Endodermal cell (in vitro differentiated cells): Measurements from ENCODE around the gene RAB17. TPM values are rescaled to one million over a fixed set of nuclear protein-coding genes. Genes with fewer than 3 reads are reported as not detected.

Experiments used
- DNase-seq: peaks from one replicate; pipeline ENCODE4 v3.0.0-alpha.2; 2017
- H3K27ac ChIP-seq: 2 replicates; pipeline ENCODE4 v1.5.1; 2013; ENCODE audit warnings: mild to moderate bottlenecking, low read depth, low read length, moderate library complexity
- H3K27me3 ChIP-seq: 2 replicates; pipeline ENCODE4 v1.6.1; 2013; ENCODE audit warnings: mild to moderate bottlenecking, low read length, moderate library complexity; ENCODE audit not compliant: insufficient read depth, control insufficient read depth, poor library complexity, severe bottlenecking
- H3K36me3 ChIP-seq: 2 replicates; pipeline ENCODE4 v1.7.0; 2013; ENCODE audit warnings: mild to moderate bottlenecking, low read length, moderate library complexity; ENCODE audit not compliant: control insufficient read depth, insufficient read depth
- H3K4me1 ChIP-seq: one replicate; pipeline ENCODE4 v1.7.0; 2013; ENCODE audit warnings: low read length; ENCODE audit not compliant: control insufficient read depth, insufficient read depth
- H3K4me3 ChIP-seq: 2 replicates; pipeline ENCODE4 v1.5.1; 2013; ENCODE audit warnings: mild to moderate bottlenecking, low read length, moderate library complexity
- H3K9ac ChIP-seq: 2 replicates; pipeline ENCODE4 v1.6.1; 2013; ENCODE audit warnings: mild to moderate bottlenecking, low read length, moderate library complexity; ENCODE audit not compliant: poor library complexity, severe bottlenecking; ENCODE audit errors: extremely low read depth
- H3K9me3 ChIP-seq: 2 replicates; pipeline ENCODE4 v1.6.1; 2013; ENCODE audit warnings: mild to moderate bottlenecking, low read length, moderate library complexity; ENCODE audit not compliant: control insufficient read depth
- H3K27ac Mint-ChIP-seq: 2 replicates; pipeline ENCODE4 v1.8.0; 2020; ENCODE audit warnings: mixed read lengths
- H3K27me3 Mint-ChIP-seq: 2 replicates; pipeline ENCODE4 v1.8.0; 2021; ENCODE audit warnings: mild to moderate bottlenecking, mixed read lengths; ENCODE audit not compliant: insufficient read depth
- H3K36me3 Mint-ChIP-seq: 2 replicates; pipeline ENCODE4 v1.8.0; 2020; ENCODE audit warnings: low read depth, mixed read lengths
- H3K4me1 Mint-ChIP-seq: 2 replicates; pipeline ENCODE4 v1.8.0; 2020; ENCODE audit warnings: mixed read lengths
- H3K4me3 Mint-ChIP-seq: 2 replicates; pipeline ENCODE4 v1.8.0; 2020; ENCODE audit warnings: mild to moderate bottlenecking, moderate library complexity, mixed read lengths
- H3K9me3 Mint-ChIP-seq: 2 replicates; pipeline ENCODE4 v1.8.0; 2020; ENCODE audit warnings: mild to moderate bottlenecking, mixed read lengths
- WGBS, 2 experiments: methylation state at CpG; one replicate each; pipeline versions ENCODE4 v1.1.5 to v1.1.7; 2013; ENCODE audit warnings: missing lambda C conversion rate in 2 of 2, mixed read lengths in 1 of 2; ENCODE audit not compliant: insufficient coverage in 1 of 2, insufficient read length in 1 of 2; 5-methylcytosine and 5-hydroxymethylcytosine counted together
- total RNA-seq, 2 donors: library from RNA; stranded (reverse); fragmentation: NEBNext Ultra II Directional in 1 of 2; extraction: Animal tissue kit (Norgen Biotek cat#: 25700) in 1 of 2; gene quantifications; 2 replicates in 1 of 2; 3 replicates in 1 of 2; pipeline ENCODE4 v1.2.1, GENCODE V29; 2021
- TF ChIP-seq, protein P1 (sequence below): fragments of 200-600 bp; sonication (generic); conservative IDR thresholded peaks from 2 replicates; pipeline ENCODE4 v1.5.0; 2021; ENCODE audit warnings: antibody characterized with exemption, mild to moderate bottlenecking

RAB17 gene
- total RNA-seq, 2 donors from 2014 or later = 235 to 369 TPM

DNA sequence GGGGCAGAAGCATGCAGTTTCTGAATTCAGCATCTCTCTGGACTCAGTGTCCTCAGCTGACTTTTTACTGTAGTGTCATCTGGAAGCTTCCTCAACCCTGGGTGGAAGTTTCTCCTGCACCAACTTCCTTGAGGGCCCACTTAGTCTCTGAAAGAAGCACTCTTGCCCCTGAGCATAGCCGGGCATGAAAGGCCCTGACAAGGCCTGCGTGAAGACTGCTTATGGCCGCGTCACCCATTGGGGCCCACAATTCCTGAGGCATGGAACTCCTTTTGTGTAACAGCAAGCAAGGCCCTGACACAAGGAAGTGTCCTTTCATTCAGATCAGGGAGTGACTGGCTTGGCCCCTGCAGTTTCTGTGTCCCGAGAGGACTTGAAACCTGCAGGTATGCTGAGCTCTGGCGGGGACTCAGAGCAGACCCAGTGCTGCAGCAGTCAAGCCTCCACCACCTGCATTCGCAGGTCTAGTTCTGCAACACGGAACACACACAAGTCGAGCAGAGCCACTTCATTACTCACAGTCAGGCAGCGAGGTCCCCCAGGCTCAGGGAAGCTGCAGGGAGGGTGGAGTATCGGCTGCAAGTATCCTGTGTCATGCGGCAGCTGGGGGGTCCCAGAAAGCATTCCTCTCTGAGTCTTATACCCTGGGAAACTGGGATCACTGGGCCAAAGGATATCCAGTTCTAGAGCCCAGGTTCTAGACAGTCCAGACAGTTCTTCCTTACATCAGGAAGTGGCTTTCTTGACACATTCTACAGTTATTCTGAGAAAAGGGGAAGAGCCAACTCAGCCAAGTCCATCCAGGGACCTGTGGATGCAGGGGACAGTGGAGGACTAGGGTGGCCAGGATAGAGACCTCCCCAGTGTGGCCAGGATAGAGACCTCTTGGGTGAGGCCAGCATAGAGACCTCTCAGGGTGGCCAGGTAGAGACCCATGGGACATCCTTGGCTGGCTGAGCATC lies 59.8 kb downstream of the RAB17 start:
- Mint-ChIP-seq H3K27ac (no peak overlapping the region), H3K4me1 (peaks cover 18% of the 10 kb centered on the region), H3K27me3 (peaks cover 3% of the 10 kb centered on the region), H3K36me3 (no peaks in the 10 kb centered on the region), H3K4me3 (no peak overlapping the region), H3K9me3 (no peaks in the 10 kb centered on the region)
- no peak overlapping the region for H3K4me3 ChIP-seq
- no peak for DNase-seq
- TF ChIP-seq, protein P1, sequence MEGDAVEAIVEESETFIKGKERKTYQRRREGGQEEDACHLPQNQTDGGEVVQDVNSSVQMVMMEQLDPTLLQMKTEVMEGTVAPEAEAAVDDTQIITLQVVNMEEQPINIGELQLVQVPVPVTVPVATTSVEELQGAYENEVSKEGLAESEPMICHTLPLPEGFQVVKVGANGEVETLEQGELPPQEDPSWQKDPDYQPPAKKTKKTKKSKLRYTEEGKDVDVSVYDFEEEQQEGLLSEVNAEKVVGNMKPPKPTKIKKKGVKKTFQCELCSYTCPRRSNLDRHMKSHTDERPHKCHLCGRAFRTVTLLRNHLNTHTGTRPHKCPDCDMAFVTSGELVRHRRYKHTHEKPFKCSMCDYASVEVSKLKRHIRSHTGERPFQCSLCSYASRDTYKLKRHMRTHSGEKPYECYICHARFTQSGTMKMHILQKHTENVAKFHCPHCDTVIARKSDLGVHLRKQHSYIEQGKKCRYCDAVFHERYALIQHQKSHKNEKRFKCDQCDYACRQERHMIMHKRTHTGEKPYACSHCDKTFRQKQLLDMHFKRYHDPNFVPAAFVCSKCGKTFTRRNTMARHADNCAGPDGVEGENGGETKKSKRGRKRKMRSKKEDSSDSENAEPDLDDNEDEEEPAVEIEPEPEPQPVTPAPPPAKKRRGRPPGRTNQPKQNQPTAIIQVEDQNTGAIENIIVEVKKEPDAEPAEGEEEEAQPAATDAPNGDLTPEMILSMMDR = no peak
- H3K4me1 ChIP-seq = no peaks in the 10 kb centered on the region
- H3K27ac ChIP-seq = no peak overlapping the region
- H3K27me3 ChIP-seq = no peaks in the 10 kb centered on the region
- WGBS, 2 experiments = 92 to 97% methylated on average over 12 of the region's 12 CpGs
- H3K9me3 ChIP-seq = no peaks in the 10 kb centered on the region
- H3K36me3 ChIP-seq = no peaks in the 10 kb centered on the region
- H3K9ac ChIP-seq = no peak overlapping the region

DNA sequence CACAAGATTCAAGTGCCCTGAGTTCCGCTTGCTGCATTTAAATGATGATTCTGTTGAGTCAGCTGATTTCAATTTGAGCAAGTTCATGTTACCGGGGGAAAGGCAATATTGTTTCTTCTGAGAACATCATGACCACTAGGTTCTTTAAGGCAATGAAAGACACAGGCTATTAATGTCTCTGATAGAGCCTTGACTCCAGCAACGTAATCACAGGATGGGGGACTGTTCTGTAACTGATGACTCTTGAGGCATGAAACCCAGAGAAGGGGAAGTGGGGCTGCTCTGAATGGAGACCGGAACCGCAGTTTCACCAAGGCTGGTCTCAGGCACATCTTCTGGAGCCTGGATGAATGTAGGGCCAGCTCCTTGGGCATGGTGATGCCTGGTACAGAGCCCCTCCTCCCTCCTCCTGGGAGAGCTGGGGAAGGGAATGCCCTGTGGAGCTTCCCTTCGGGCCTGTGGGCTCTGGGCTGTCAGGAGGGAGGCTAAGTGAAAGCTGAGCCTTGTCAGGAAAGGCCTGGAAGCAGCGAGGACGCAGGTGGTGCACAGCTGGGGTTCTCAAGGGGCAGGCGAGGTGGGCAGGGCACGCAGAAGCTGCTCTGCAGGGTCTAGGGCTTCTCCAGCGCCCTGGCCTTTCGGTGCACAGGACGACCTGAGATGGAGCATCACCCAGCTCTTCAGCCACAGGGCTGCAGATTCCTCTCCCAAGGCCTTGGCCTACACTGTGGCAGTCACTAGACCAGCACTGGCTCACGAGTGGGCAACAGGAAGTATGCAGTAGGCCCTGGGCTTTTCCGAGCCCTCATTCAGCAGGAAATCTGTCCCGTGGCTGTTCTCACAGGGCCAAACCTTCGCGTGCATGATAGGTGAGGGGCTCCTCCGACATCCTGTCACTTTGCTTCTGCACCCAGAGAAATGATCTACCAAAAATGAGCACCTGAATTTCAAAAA lies 60.8 kb downstream of the RAB17 start:
- TF ChIP-seq, protein P1 = no peak
- H3K27me3 ChIP-seq = no peaks in the 10 kb centered on the region
- no peaks in the 10 kb centered on the region for H3K4me1 ChIP-seq
- WGBS, 2 experiments = 92 to 94% methylated on average over 16 to 19 of the region's 19 CpGs
- no peaks in the 10 kb centered on the region for H3K36me3 Mint-ChIP-seq
- peaks cover 14% of the 10 kb centered on the region for H3K4me1 Mint-ChIP-seq
- H3K4me3 Mint-ChIP-seq = no peak overlapping the region
- H3K9ac ChIP-seq = no peak overlapping the region
- H3K4me3 ChIP-seq = no peak overlapping the region
- no peak for DNase-seq
- H3K9me3 ChIP-seq = no peaks in the 10 kb centered on the region
- no peak overlapping the region for H3K27ac Mint-ChIP-seq
- H3K36me3 ChIP-seq = no peaks in the 10 kb centered on the region
- H3K27ac ChIP-seq = no peak overlapping the region
- peaks cover 3% of the 10 kb centered on the region for H3K27me3 Mint-ChIP-seq
- H3K9me3 Mint-ChIP-seq = no peaks in the 10 kb centered on the region

DNA sequence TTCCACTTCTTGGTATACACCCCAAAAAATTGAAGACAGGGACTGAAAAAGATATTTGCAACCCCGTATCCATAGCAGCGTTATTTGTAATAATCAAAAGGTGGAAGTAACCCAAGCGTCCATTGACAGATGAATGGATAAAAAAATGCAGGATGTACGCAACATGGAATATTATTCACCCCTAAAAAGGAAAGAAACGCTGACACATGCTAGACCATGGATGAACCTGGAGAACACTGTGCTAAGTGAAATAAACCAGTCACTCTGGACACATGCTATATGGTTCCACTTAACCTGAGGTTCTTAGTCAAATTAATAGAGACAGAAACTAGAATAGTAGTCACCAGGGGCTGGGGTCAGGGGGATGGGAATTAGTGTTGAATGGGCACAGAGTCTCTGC lies 62.8 kb downstream of the RAB17 start:
- no peaks in the 10 kb centered on the region for H3K4me1 ChIP-seq
- Mint-ChIP-seq H3K4me1 (peaks cover 11% of the 10 kb centered on the region), H3K36me3 (no peaks in the 10 kb centered on the region), H3K9me3 (no peaks in the 10 kb centered on the region), H3K27ac (no peak overlapping the region), H3K4me3 (no peak overlapping the region), H3K27me3 (peaks cover 3% of the 10 kb centered on the region)
- DNase-seq = no peak
- H3K27me3 ChIP-seq = no peaks in the 10 kb centered on the region
- no peak overlapping the region for H3K4me3 ChIP-seq
- H3K9me3 ChIP-seq = no peaks in the 10 kb centered on the region
- H3K27ac ChIP-seq = no peak overlapping the region
- 97 to 100% methylated on average over 4 to 5 of the region's 5 CpGs for WGBS, 2 experiments
- no peaks in the 10 kb centered on the region for H3K36me3 ChIP-seq
- no peak overlapping the region for H3K9ac ChIP-seq
- TF ChIP-seq, protein P1 = no peak
